Upper lobe of left lung (tissue), 6 donors: ENCODE measurements around the gene FGF12. TPM values are rescaled to one million over a fixed set of nuclear protein-coding genes. Genes with fewer than 3 reads are reported as not detected.

Source experiments
- ATAC-seq, 2 donors: fragments of 200-7000 bp; cut with Tn5 transposase; one replicate each; pipeline ENCODE4 v1.9.1; 2022; ENCODE audit warnings: mild to moderate bottlenecking in 2 of 2, moderate library complexity in 2 of 2; ENCODE audit not compliant: low FRiP score in 2 of 2
- DNase-seq, 2 donors: peaks; one replicate each; pipeline ENCODE4 v3.0.0-alpha.2; 2019 to 2020
- H3K27ac ChIP-seq, 4 donors: fragments of 200-600 bp; sonication (generic); one replicate each; pipeline ENCODE4 v1.5.1; 2016 to 2019
- H3K27me3 ChIP-seq, 4 donors: fragments of 200-600 bp; sonication (generic); one replicate each; pipeline ENCODE4 v1.5.1; 2017 to 2019
- H3K36me3 ChIP-seq, 4 donors: fragments of 200-600 bp; sonication (generic); one replicate each; pipeline ENCODE4 v1.5.1; 2016 to 2019
- H3K4me1 ChIP-seq, 4 donors: fragments of 200-600 bp; sonication (generic); one replicate each; pipeline ENCODE4 v1.5.1; 2018 to 2019
- H3K4me3 ChIP-seq, 4 donors: fragments of 200-600 bp; sonication (generic); one replicate each; pipeline ENCODE4 v1.5.1; 2017 to 2019; ENCODE audit warnings: mild to moderate bottlenecking in 2 of 4, moderate library complexity in 1 of 4
- H3K9me3 ChIP-seq, 4 donors: fragments of 200-600 bp; sonication (generic); one replicate each; pipeline ENCODE4 v1.5.1; 2018 to 2019
- CTCF ChIP-seq, 6 experiments: fragments of 450-650 bp in 4 of 6; fragments of 200-600 bp in 2 of 6; sonication (generic) in 2 of 6; IDR thresholded peaks; one replicate each; pipeline ENCODE4 v1.5.1; 2016 to 2019; ENCODE audit warnings: antibody characterized with exemption in 6 of 6
- EP300 ChIP-seq, 4 donors: sonication (generic); formaldehyde crosslinking; IDR thresholded peaks; one replicate each; pipeline ENCODE4 v1.5.1; 2017; ENCODE audit warnings: antibody characterized with exemption in 4 of 4, control low read depth in 2 of 4
- POLR2A ChIP-seq, 4 donors: fragments of 450-650 bp; IDR thresholded peaks; one replicate each; pipeline ENCODE4 v1.5.1; 2016 to 2017; ENCODE audit warnings: antibody characterized with exemption in 4 of 4, mild to moderate bottlenecking in 2 of 4
- POLR2AphosphoS5 ChIP-seq, 2 donors: sonication (generic); formaldehyde crosslinking; IDR thresholded peaks; one replicate each; pipeline ENCODE4 v1.5.1; 2017; ENCODE audit warnings: antibody characterized with exemption in 2 of 2
- WGBS, 2 donors: methylation state at CpG; one replicate each; pipeline ENCODE4 v1.1.5; 2017 to 2018; 5-methylcytosine and 5-hydroxymethylcytosine counted together
- total RNA-seq, 6 donors: library from RNA; depleted of rRNA in 4 of 6; stranded (reverse); fragments of >200 nt in 4 of 6; gene quantifications; one replicate each; pipeline versions ENCODE4 v1.1.0 to v1.2.1, GENCODE V29; 2016 to 2021
- donor health status: DM: no; HTN: no; CAD: no; lungs with moderate emphysema.
- donor health status: DM: no; HTN: yes; CAD: no; lungs with severe emphysema.

Gene FGF12
- total RNA-seq, 6 donors from 2014 or later, result 0.83 to 5.3 (median 2.2) TPM

- WGBS, 2 donors, result 86 to 87% methylated on average over 3 of the region's 3 CpGs
- no peak for ATAC-seq
These were observed 466.2 kb downstream of the FGF12 start for GRCh38 chr3:192261135-192261534.

DNA sequence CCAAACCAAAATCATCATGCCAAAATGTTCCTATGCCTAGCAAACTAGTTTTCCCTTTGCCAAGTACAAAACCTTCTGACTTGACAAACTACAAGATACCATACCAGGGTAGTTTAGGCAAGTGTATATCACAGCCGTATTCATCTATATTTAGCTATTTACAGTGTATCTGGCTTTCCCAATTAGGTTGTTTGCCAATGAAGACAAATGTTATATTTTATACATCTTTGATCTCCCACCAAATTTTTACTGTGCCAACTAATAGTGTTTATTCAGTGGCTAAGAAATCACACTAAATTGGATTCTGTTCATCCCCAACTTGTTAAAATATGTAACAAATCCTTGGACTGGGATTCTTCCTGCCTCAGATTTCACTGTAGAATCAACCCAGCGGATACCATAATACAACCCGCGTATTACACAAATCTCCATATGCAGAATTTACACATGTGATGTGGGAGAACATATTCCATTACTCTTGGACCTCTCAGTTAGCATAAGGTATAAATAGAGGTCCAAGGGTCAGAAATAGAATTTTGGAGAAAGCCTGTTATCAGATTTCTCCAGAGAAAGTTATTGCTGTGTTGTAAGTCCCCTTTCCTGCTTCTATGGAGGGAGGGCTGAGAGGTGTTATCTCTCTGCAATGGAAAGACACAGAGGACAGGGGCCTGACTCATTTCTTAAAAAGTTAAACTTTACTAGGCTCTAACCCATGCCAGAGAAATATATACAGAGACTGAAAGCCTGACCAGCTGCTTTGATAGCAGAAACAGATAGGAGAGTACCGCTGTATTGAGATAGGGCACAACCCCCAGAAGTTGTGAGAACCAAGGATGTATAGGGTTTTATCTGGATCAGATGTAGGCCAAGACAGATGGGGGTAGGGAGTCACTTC is 467.0 kb downstream of the FGF12 start:
- ATAC-seq (no peak), DNase-seq (no peak)
- Histone ChIP-seq H3K9me3 (no peaks in the 10 kb centered on the region), H3K27me3 (no peaks in the 10 kb centered on the region), H3K4me1 (no peaks in the 10 kb centered on the region), H3K27ac (no peak overlapping the region), H3K4me3 (no peak overlapping the region), H3K36me3 (no peaks in the 10 kb centered on the region)
- 92 to 96% methylated on average over 5 of the region's 5 CpGs for WGBS, 2 donors
- TF ChIP-seq POLR2AphosphoS5 (IDR thresholded peaks at IDR 0.05) (no peak), POLR2A (IDR thresholded peaks at IDR 0.05) (no peak)

More at GRCh38 chr3:192261135-192261534, 466.2 kb downstream of the FGF12 start:
- Histone ChIP-seq H3K9me3 (no peaks in the 10 kb centered on the region), H3K27ac (no peak overlapping the region), H3K4me1 (no peaks in the 10 kb centered on the region), H3K4me3 (no peak overlapping the region), H3K36me3 (no peaks in the 10 kb centered on the region), H3K27me3 (no peaks in the 10 kb centered on the region)
- TF ChIP-seq POLR2A (IDR thresholded peaks at IDR 0.05) (no peak), POLR2AphosphoS5 (IDR thresholded peaks at IDR 0.05) (no peak), EP300 (IDR thresholded peaks at IDR 0.05) (no peak), CTCF (IDR thresholded peaks at IDR 0.05) (no peak)
- no peak for DNase-seq

DNA sequence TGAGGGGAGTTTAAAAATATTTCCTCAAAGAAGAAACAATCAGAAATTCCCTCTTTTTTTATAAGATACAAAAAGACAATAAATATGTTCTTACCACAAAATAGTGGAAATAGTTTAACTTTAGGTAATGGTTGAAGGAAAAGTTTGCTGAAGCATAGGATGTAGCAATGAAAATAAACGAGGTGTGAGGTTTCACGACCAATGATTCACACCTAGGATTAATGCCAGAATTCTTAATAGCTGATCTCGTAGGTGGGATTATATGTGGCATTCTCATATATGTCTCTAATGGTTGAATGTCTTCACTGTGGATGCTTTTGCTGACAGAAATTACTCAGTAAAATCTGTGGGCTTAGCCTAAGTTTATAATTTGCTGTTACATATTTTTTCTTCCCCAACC is 467.7 kb downstream of the FGF12 start:
- WGBS, 2 donors, result 71 to 79% methylated on average over 3 of the region's 3 CpGs
- Histone ChIP-seq H3K9me3 (no peaks in the 10 kb centered on the region), H3K4me1 (no peaks in the 10 kb centered on the region), H3K27me3 (no peaks in the 10 kb centered on the region), H3K36me3 (no peaks in the 10 kb centered on the region), H3K4me3 (no peak overlapping the region), H3K27ac (no peak overlapping the region)
- TF ChIP-seq POLR2AphosphoS5 (IDR thresholded peaks at IDR 0.05) (no peak), CTCF (IDR thresholded peaks at IDR 0.05) (no peak), EP300 (IDR thresholded peaks at IDR 0.05) (no peak), POLR2A (IDR thresholded peaks at IDR 0.05) (no peak)
- no peak for DNase-seq
- no peak for ATAC-seq

DNA sequence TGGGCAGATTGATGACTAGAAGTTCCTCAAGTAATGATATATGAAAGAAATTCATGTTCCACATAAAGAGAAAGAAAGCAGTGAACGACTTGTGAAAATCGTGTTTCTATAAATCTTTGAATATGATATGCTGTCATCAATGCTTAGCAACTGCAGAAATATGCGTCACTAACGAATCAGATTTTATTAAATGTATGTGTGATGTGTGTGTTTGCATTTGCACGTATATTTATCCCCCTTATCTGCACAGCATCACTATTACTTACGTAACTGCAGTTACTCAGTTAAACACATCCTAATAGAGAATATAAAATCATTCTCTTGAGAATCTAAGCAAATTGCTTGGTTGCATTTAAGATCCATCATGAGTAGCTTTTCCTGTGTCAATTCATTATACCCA is 468.6 kb downstream of the FGF12 start:
- no peak for TF ChIP-seq POLR2A (IDR thresholded peaks at IDR 0.05)
- TF ChIP-seq CTCF (IDR thresholded peaks at IDR 0.05), result no peak
- TF ChIP-seq POLR2AphosphoS5 (IDR thresholded peaks at IDR 0.05), result no peak
- TF ChIP-seq EP300 (IDR thresholded peaks at IDR 0.05), result no peak
- DNase-seq (no peak), ATAC-seq (no peak)
- Histone ChIP-seq H3K27ac (no peak overlapping the region), H3K9me3 (no peaks in the 10 kb centered on the region), H3K4me1 (no peaks in the 10 kb centered on the region), H3K27me3 (no peaks in the 10 kb centered on the region), H3K36me3 (no peaks in the 10 kb centered on the region), H3K4me3 (no peak overlapping the region)
- 75% methylated on average over 6 of the region's 6 CpGs for WGBS, 2 donors

DNA sequence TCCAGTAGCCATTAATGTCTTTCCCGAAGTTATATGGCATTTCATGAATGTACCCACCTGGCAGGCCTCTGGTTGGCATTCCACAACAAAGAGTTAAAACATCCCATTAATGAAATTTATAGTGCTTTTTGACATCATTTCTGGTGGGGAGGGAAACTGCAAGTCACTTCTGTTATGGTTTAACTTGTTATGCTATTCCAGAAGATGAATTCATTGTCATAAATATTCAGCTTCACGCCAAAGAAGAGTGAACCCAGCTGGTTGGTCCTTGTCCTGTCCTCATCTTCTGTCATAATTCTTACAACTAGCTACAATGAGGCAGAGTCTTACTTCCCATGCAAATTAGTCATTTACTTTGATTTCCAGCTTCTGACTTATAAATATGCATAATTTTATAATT is 471.5 kb downstream of the FGF12 start:
- Histone ChIP-seq H3K27ac (no peak overlapping the region), H3K9me3 (no peaks in the 10 kb centered on the region), H3K36me3 (no peaks in the 10 kb centered on the region), H3K4me3 (no peak overlapping the region), H3K4me1 (no peaks in the 10 kb centered on the region), H3K27me3 (no peaks in the 10 kb centered on the region)
- WGBS, 2 donors, result 78 to 83% methylated on average over 2 of the region's 2 CpGs
- TF ChIP-seq POLR2AphosphoS5 (IDR thresholded peaks at IDR 0.05) (no peak), POLR2A (IDR thresholded peaks at IDR 0.05) (no peak), CTCF (IDR thresholded peaks at IDR 0.05) (no peak), EP300 (IDR thresholded peaks at IDR 0.05) (no peak)
- no peak for DNase-seq
- ATAC-seq, result no peak
